Neural progenitor cell (in vitro differentiated cells): ENCODE data around the gene ISCA2. TPM values are rescaled to one million over a fixed set of nuclear protein-coding genes. Genes with fewer than 3 reads are reported as not detected.

Experiments used
- DNase-seq: peaks from one replicate; pipeline ENCODE4 v3.0.0-alpha.2; 2016; ENCODE audit warnings: low spot score
- H2AFZ ChIP-seq: fragments of 200-600 bp; sonication (generic); replicated peaks from 2 replicates; pipeline ENCODE4 v1.6.1; 2016; ENCODE audit warnings: antibody characterized with exemption
- H3F3A ChIP-seq: fragments of 200-600 bp; sonication (generic); 2 replicates; pipeline ENCODE4 v1.6.1; 2016; ENCODE audit warnings: antibody characterized with exemption, low read depth
- H3K27ac ChIP-seq: fragments of 200-600 bp; sonication (generic); 2 replicates; pipeline ENCODE4 v1.5.1; 2016; ENCODE audit warnings: mild to moderate bottlenecking
- H3K27me3 ChIP-seq: fragments of 200-600 bp; sonication (generic); 2 replicates; pipeline ENCODE4 v1.6.1; 2016; ENCODE audit warnings: mild to moderate bottlenecking, moderate library complexity
- H3K36me3 ChIP-seq: fragments of 200-600 bp; sonication (generic); 2 replicates; pipeline ENCODE4 v1.5.1; 2016
- H3K4me1 ChIP-seq: fragments of 200-600 bp; sonication (generic); 2 replicates; pipeline ENCODE4 v1.6.1; 2016; ENCODE audit warnings: mixed run types
- H3K4me2 ChIP-seq: fragments of 200-600 bp; sonication (generic); 2 replicates; pipeline ENCODE4 v1.6.1; 2016
- H3K4me3 ChIP-seq: fragments of 200-600 bp; sonication (generic); 2 replicates; pipeline ENCODE4 v1.5.1; 2016
- H3K79me2 ChIP-seq: fragments of 200-600 bp; sonication (generic); 2 replicates; pipeline ENCODE4 v1.6.1; 2016; ENCODE audit warnings: low read depth
- H3K9ac ChIP-seq: fragments of 200-600 bp; sonication (generic); 2 replicates; pipeline ENCODE4 v1.6.1; 2016
- H3K9me3 ChIP-seq: fragments of 200-600 bp; sonication (generic); 2 replicates; pipeline ENCODE4 v1.5.1; 2016; ENCODE audit warnings: low read depth
- H4K20me1 ChIP-seq: fragments of 200-600 bp; sonication (generic); 2 replicates; pipeline ENCODE4 v1.6.1; 2016; ENCODE audit warnings: low read depth
- H3K27ac Mint-ChIP-seq: 3 replicates; pipeline ENCODE4 v1.8.0; 2021; ENCODE audit warnings: mixed read lengths
- H3K27me3 Mint-ChIP-seq: 2 replicates; pipeline ENCODE4 v1.8.0; 2022; ENCODE audit warnings: low read depth, mild to moderate bottlenecking, inconsistent platforms, moderate library complexity, mixed read lengths; ENCODE audit not compliant: insufficient read depth
- H3K36me3 Mint-ChIP-seq: 3 replicates; pipeline ENCODE4 v1.8.0; 2021; ENCODE audit warnings: mixed read lengths
- H3K4me1 Mint-ChIP-seq: 3 replicates; pipeline ENCODE4 v1.8.0; 2021; ENCODE audit warnings: mixed read lengths
- H3K4me3 Mint-ChIP-seq: 3 replicates; pipeline ENCODE4 v1.8.0; 2021; ENCODE audit warnings: mild to moderate bottlenecking, moderate library complexity, mixed read lengths
- H3K9me3 Mint-ChIP-seq: 3 replicates; pipeline ENCODE4 v1.8.0; 2020; ENCODE audit warnings: mixed read lengths
- EZH2 ChIP-seq: fragments of 200-600 bp; sonication (generic); IDR thresholded peaks from 2 replicates; pipeline ENCODE4 v1.6.1; 2017; ENCODE audit warnings: antibody characterized with exemption, mild to moderate bottlenecking, moderate library complexity
- EZH2phosphoT487 ChIP-seq: fragments of 200-600 bp; sonication (generic); IDR thresholded peaks from 2 replicates; pipeline ENCODE4 v1.6.1; 2017; ENCODE audit warnings: antibody characterized with exemption
- total RNA-seq: library from RNA; depleted of rRNA; stranded (reverse); fragments of >200 nt; gene quantifications from 2 replicates; pipeline ENCODE4 v1.2.3, GENCODE V29; 2015; ENCODE audit warnings: low replicate concordance
- TF ChIP-seq, protein P1 (sequence below): fragments of 200-600 bp; sonication (generic); IDR thresholded peaks from 2 replicates; pipeline ENCODE4 v1.5.1; 2017; ENCODE audit warnings: antibody characterized with exemption, mild to moderate bottlenecking

Gene ISCA2
- total RNA-seq, 1 donor from 2014 or later = 45.5 TPM

- Histone ChIP-seq H3K79me2 (no peaks in the 10 kb centered on the region), H3K27ac (no peak overlapping the region), H3K4me1 (peaks cover 16% of the 10 kb centered on the region), H3K9ac (no peak overlapping the region), H4K20me1 (no peaks in the 10 kb centered on the region), H3K27me3 (no peaks in the 10 kb centered on the region), H2AFZ (no peak overlapping the region), H3K9me3 (no peaks in the 10 kb centered on the region), H3F3A (no peaks in the 10 kb centered on the region), H3K4me3 (no peak overlapping the region), H3K4me2 (peak overlapping the region; percentile 45), H3K36me3 (no peaks in the 10 kb centered on the region)
- TF ChIP-seq, protein P1, sequence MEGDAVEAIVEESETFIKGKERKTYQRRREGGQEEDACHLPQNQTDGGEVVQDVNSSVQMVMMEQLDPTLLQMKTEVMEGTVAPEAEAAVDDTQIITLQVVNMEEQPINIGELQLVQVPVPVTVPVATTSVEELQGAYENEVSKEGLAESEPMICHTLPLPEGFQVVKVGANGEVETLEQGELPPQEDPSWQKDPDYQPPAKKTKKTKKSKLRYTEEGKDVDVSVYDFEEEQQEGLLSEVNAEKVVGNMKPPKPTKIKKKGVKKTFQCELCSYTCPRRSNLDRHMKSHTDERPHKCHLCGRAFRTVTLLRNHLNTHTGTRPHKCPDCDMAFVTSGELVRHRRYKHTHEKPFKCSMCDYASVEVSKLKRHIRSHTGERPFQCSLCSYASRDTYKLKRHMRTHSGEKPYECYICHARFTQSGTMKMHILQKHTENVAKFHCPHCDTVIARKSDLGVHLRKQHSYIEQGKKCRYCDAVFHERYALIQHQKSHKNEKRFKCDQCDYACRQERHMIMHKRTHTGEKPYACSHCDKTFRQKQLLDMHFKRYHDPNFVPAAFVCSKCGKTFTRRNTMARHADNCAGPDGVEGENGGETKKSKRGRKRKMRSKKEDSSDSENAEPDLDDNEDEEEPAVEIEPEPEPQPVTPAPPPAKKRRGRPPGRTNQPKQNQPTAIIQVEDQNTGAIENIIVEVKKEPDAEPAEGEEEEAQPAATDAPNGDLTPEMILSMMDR = no peak
- TF ChIP-seq EZH2phosphoT487 (no peak), EZH2 (no peak)
- Mint-ChIP-seq H3K4me1 (peaks cover 42% of the 10 kb centered on the region), H3K4me3 (no peak overlapping the region), H3K9me3 (no peaks in the 10 kb centered on the region), H3K27ac (no peak overlapping the region), H3K27me3 (peaks cover 10% of the 10 kb centered on the region), H3K36me3 (no peaks in the 10 kb centered on the region)
- DNase-seq = no peak
Observed at GRCh38 chr14:74508844-74509428, 15.4 kb downstream of the ISCA2 start.

DNA sequence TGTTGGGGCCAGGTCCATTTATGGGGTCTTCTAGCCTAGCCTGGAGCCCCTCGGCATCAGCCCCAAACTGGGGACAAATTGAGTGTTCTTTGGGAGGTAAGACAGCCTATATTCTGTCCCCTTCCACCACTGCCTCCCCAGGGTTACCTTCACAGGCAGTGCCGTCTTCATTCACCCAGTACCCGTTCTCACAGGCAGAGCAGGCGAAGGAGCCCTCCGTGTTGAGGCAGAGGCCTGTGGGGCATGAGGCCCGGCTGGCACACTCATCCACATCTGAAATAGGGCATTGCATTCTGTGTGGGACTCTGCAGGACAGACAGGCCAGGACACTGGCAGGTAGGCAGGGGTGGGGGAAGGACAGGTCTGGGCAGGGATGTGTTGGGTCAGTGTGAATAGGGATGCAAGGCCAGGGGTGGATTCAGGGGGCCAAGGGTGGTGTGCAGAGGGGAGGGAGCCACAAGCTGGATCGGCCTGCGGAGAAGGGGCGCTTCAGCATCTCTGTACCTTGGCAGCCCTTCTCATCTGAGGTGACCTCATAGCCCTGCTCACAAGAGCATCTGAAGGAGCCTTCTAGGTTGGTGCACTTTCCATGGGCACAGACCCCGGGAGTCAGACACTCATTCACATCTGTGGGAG, 16.1 kb downstream of the ISCA2 start:
- H4K20me1 ChIP-seq = no peaks in the 10 kb centered on the region
- H3K79me2 ChIP-seq = no peaks in the 10 kb centered on the region
- H3K27ac ChIP-seq = no peak overlapping the region
- no peaks in the 10 kb centered on the region for H3K9me3 Mint-ChIP-seq
- peaks cover 49% of the 10 kb centered on the region for H3K4me1 Mint-ChIP-seq
- no peaks in the 10 kb centered on the region for H3K36me3 ChIP-seq
- H3K9ac ChIP-seq = no peak overlapping the region
- peaks cover 8% of the 10 kb centered on the region for H3K27me3 Mint-ChIP-seq
- H3K36me3 Mint-ChIP-seq = no peaks in the 10 kb centered on the region
- H3K27ac Mint-ChIP-seq = peak overlapping the region; percentile 93
- no peaks in the 10 kb centered on the region for H3K9me3 ChIP-seq
- H3K4me3 ChIP-seq = no peak overlapping the region
- no peak for DNase-seq
- TF ChIP-seq EZH2 = no peak
- TF ChIP-seq, protein P1 = no peak
- no peak for TF ChIP-seq EZH2phosphoT487
- no peak overlapping the region for H3K4me2 ChIP-seq
- H3K4me1 ChIP-seq = peaks cover 21% of the 10 kb centered on the region
- H3K4me3 Mint-ChIP-seq = peak overlapping the region; percentile 35
- H3K27me3 ChIP-seq = no peaks in the 10 kb centered on the region
- H3F3A ChIP-seq = no peaks in the 10 kb centered on the region
- no peak overlapping the region for H2AFZ ChIP-seq

GRCh38 chr14:74510223-74510931, 16.8 kb downstream of the ISCA2 start:
- H3K36me3 ChIP-seq = no peaks in the 10 kb centered on the region
- peak overlapping the region; percentile 18 for H3K4me3 Mint-ChIP-seq
- H3F3A ChIP-seq = no peaks in the 10 kb centered on the region
- H4K20me1 ChIP-seq = no peaks in the 10 kb centered on the region
- TF ChIP-seq, protein P1 = no peak
- TF ChIP-seq EZH2phosphoT487 (no peak), EZH2 (no peak)
- H3K36me3 Mint-ChIP-seq = no peaks in the 10 kb centered on the region
- no peaks in the 10 kb centered on the region for H3K27me3 ChIP-seq
- H3K79me2 ChIP-seq = no peaks in the 10 kb centered on the region
- H3K9me3 Mint-ChIP-seq = no peaks in the 10 kb centered on the region
- H3K4me1 ChIP-seq = peaks cover 21% of the 10 kb centered on the region
- H3K4me2 ChIP-seq = peak overlapping the region; percentile 31
- DNase-seq = peak; percentile 55
- peak overlapping the region; percentile 96 for H3K27ac Mint-ChIP-seq
- H3K9ac ChIP-seq = no peak overlapping the region
- H3K27me3 Mint-ChIP-seq = peaks cover 8% of the 10 kb centered on the region
- peak overlapping the region; percentile 27 for H2AFZ ChIP-seq
- H3K9me3 ChIP-seq = no peaks in the 10 kb centered on the region
- H3K27ac ChIP-seq = no peak overlapping the region
- H3K4me3 ChIP-seq = no peak overlapping the region
- H3K4me1 Mint-ChIP-seq = peaks cover 51% of the 10 kb centered on the region
